Measurements from ENCODE around the gene UBAC2.

UBAC2 gene

DNA sequence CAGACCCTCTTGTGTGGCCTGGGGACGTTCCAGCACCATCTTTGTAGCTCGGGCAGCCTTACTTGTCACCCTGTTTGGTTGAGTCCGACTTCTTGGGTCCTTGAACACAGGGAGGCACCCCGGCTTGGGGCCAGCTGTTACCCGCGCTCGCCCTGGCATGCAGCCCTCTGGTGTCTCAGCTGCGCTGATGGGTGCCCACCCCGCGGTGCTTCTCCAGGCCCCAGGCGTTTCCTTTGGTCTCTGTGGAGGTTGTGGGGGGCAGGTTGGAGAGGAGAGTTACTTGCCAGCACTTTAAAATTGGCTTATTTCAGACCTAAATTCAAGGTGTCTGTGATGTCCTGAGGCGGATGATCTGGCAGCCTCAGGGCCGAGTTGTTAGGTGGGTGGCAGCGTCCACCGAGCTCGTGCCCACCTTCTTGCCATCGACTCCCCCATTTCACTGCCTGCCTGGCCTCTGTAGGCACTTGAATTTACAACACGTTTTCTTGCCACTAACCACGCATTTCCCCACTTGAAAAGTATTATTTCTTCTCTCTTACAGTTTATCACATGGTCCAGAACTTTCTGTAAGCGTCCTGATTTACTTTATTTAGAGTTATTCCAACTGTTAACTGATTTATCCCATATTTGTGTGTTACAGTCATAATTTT lies 16.9 kb downstream of the UBAC2 start:
- no peak overlapping the region for H3K27ac ChIP-seq
- TF ChIP-seq, protein P1, sequence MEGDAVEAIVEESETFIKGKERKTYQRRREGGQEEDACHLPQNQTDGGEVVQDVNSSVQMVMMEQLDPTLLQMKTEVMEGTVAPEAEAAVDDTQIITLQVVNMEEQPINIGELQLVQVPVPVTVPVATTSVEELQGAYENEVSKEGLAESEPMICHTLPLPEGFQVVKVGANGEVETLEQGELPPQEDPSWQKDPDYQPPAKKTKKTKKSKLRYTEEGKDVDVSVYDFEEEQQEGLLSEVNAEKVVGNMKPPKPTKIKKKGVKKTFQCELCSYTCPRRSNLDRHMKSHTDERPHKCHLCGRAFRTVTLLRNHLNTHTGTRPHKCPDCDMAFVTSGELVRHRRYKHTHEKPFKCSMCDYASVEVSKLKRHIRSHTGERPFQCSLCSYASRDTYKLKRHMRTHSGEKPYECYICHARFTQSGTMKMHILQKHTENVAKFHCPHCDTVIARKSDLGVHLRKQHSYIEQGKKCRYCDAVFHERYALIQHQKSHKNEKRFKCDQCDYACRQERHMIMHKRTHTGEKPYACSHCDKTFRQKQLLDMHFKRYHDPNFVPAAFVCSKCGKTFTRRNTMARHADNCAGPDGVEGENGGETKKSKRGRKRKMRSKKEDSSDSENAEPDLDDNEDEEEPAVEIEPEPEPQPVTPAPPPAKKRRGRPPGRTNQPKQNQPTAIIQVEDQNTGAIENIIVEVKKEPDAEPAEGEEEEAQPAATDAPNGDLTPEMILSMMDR (conservative IDR thresholded peaks at IDR 0.05), result no peak

DNA sequence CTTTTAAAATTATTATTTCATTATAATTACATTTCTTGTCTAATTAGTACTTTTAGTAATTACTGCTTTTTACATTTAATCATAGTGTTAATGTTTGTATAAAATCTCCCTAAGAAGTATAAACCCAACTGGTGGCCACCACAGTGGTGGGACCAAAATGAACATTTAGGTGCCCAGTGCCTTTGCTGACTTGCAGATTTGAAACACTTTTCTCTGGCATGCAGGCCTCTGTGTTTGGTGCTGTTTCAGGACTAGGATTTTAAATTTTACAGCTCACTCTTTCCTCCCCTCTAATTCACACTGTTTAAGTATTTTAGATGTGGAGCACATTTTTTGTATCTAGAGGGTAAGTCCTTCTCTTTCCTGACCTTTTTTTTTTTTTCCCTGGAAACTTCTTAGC lies 17.5 kb downstream of the UBAC2 start:
- no peak for TF ChIP-seq ZFX (IDR thresholded peaks at IDR 0.05)
- TF ChIP-seq, protein P1 (conservative IDR thresholded peaks at IDR 0.05), result no peak

DNA sequence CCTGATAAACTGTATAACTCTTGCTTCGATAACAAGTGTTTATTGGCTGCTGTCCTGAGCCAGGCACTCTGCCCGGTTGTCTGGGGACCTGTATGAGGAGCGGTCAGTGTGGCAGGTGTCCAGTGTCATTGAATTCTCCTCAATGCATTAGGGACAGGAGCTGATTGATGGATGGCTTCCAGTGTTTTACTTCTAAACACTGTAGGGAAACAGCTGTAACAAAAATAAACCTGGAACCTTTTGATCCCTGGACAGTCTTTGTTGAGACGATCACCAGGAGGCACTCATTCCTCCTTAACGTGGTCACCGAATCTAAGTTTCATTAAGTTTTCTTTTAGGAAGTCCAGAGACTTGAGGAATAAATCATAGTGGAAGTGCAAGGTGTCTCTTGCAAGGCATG lies 17.9 kb downstream of the UBAC2 start:
- no peak overlapping the region for H3K27ac ChIP-seq
- TF ChIP-seq, protein P1 (conservative IDR thresholded peaks at IDR 0.05), result peak; percentile 20
- TF ChIP-seq ZFX (IDR thresholded peaks at IDR 0.05), result no peak

More for the DNA sequence above, 17.5 kb downstream of the UBAC2 start:
- no peak overlapping the region for H3K27ac ChIP-seq

DNA sequence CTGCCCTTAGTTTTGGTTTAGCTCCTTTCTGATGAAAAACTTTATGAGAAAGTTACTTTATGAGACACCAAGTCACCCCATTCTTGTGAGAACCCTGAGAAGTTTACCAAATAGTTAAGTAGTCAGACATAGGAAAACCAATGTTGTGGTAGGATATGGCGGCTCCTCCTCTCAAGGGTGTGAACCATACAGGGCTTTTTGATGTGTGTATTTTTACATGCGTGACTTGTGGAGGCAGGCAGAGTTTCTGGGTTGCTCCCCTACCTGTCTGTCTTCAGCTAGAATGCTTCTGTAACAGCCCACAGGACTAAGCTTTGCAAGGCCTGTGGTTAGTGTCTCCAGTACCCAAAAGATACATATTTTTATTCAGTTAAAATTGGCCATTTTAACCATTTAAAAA lies 18.3 kb downstream of the UBAC2 start:
- H3K27ac ChIP-seq, result no peak overlapping the region
- TF ChIP-seq, protein P1 (conservative IDR thresholded peaks at IDR 0.05), result 0 out of 2 replicates have a peak, but pooled peaks have one; percentile 3
- TF ChIP-seq ZFX (IDR thresholded peaks at IDR 0.05), result no peak

DNA sequence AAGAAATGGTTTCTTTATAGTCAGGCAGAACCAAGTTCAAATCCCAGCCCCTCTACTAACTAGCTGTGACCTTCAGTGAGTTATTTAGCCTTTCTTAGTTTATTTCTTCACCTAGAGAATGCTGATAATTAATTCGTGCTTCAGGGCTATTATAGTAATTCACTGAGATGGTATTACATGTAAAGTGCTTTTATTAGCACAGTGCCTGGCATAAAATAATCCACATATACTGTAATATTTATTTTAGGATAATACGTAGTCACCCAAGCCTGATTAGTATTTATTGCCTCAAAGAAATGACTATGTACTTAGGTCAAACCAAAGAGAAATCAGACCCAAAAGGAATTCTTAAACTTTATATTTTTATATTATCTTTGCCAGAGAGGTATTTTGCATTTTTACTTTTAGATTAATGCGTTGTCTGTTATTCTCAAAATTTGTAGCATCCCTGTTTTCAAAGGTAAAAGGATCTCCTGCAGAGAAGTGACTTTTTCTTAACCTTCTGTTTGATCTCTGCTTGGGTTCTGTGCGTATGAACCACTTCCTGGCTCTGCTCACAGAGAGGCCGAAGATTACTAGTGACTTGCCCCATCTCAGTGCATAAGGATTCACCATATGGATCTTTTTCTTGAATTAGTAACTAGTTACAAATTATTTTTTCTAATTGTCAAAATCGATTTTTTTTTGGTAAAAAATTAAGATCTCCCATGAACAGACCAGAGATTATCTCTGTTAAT lies 19.7 kb downstream of the UBAC2 start:
- no peak overlapping the region for H3K27ac ChIP-seq
- TF ChIP-seq, protein P1 (conservative IDR thresholded peaks at IDR 0.05), result no peak
- TF ChIP-seq ZFX (IDR thresholded peaks at IDR 0.05), result no peak

DNA sequence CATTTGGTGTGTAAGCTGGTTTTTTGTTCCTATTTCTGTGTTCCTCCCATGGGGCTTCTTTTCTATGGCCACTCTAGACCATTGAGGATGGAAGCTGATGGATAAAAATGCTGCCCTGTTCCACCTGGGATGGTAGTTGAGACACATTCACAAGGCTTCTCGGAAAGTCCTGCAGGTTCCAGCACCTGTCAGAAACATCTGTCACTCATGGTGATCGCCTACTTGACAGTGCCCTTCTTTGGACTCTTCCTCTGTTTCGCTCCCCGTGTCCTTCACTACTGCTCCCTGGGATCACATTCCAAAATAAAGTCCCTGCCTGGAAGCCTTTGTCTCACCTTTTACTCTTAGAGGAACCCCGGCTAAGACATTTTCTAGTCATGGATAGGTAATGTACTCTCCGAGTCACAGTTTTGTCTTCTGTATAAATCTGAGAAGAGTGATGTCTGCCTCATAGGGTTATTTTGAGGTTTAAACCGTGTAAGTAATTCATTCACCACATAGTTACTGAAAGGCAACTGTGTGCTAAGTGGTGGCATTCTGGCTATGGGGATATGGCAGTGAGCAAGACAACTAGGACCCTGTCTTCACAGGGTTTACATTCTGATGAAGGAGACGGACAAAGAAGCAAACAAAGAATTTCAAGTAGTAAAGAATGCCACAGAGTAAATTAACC lies 21.0 kb downstream of the UBAC2 start:
- TF ChIP-seq, protein P1 (conservative IDR thresholded peaks at IDR 0.05), result no peak
- TF ChIP-seq ZFX (IDR thresholded peaks at IDR 0.05), result no peak
- H3K27ac ChIP-seq, result no peak overlapping the region

DNA sequence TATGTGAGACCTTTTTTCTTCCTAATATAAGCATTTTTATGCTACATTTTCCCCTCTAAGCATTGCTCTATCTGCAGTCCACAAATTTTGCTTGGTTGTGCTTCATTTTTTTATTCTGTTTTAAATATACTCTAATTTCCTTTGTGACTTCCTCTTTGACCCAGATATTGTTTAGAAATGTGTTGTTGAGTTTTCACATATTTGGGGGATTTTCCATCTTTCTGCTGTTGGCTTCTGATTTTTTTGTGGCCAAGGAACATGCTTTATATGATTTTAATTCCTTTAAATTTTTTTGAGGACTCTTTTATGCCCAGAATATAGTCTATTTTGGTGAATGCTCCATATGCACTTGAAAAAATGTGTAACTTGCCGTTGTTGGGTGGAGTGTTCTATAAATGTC lies 22.9 kb downstream of the UBAC2 start:
- TF ChIP-seq ZFX (IDR thresholded peaks at IDR 0.05), result no peak
- TF ChIP-seq, protein P1 (conservative IDR thresholded peaks at IDR 0.05), result no peak
- no peak overlapping the region for H3K27ac ChIP-seq
